Mesendoderm (in vitro differentiated cells): ENCODE data around the gene HDAC7.

Experiments used
- DNase-seq: peaks from one replicate; pipeline ENCODE4 v3.0.0; 2013
- H2AK5ac ChIP-seq: 2 replicates; pipeline ENCODE4 v1.6.1; 2013; ENCODE audit warnings: low read length, inconsistent platforms
- H2BK120ac ChIP-seq: 2 replicates; pipeline ENCODE4 v1.6.1; 2013; ENCODE audit warnings: low read depth, mild to moderate bottlenecking, low read length, moderate library complexity, mixed read lengths
- H2BK15ac ChIP-seq: replicated peaks from 2 replicates; pipeline ENCODE4 v1.6.1; 2013; ENCODE audit warnings: low read depth, mild to moderate bottlenecking, moderate library complexity
- H2BK5ac ChIP-seq: 2 replicates; pipeline ENCODE4 v1.6.1; 2013; ENCODE audit warnings: low read length, inconsistent platforms
- H3K18ac ChIP-seq: 2 replicates; pipeline ENCODE4 v1.6.1; 2013; ENCODE audit warnings: mild to moderate bottlenecking, low read length, mixed read lengths
- H3K23ac ChIP-seq: one replicate; pipeline ENCODE4 v1.6.1; 2013; ENCODE audit warnings: low read length
- H3K27ac ChIP-seq: 2 replicates; pipeline ENCODE4 v1.5.1; 2013; ENCODE audit warnings: low read depth, mild to moderate bottlenecking, inconsistent platforms, low read length, moderate library complexity
- H3K27me3 ChIP-seq: 2 replicates; pipeline ENCODE4 v1.6.1; 2013; ENCODE audit warnings: low read length, control low read depth, mild to moderate bottlenecking, inconsistent platforms; ENCODE audit not compliant: insufficient read depth, poor library complexity
- H3K36me3 ChIP-seq: 2 replicates; pipeline ENCODE4 v1.6.1; 2013; ENCODE audit warnings: low read length, inconsistent platforms; ENCODE audit not compliant: control insufficient read depth, insufficient read depth
- H3K4ac ChIP-seq: one replicate; pipeline ENCODE4 v1.6.1; 2013; ENCODE audit warnings: low read depth, mild to moderate bottlenecking, low read length, moderate library complexity
- H3K4me1 ChIP-seq: 2 replicates; pipeline ENCODE4 v1.6.1; 2013; ENCODE audit warnings: low read depth, low read length, inconsistent platforms; ENCODE audit not compliant: control insufficient read depth
- H3K4me2 ChIP-seq: 2 replicates; pipeline ENCODE4 v1.6.1; 2013; ENCODE audit warnings: low read length
- H3K4me3 ChIP-seq: 2 replicates; pipeline ENCODE4 v1.5.1; 2013; ENCODE audit warnings: mild to moderate bottlenecking, low read length
- H3K56ac ChIP-seq: one replicate; pipeline ENCODE4 v1.6.1; 2013; ENCODE audit warnings: low read length
- H3K79me1 ChIP-seq: 2 replicates; pipeline ENCODE4 v1.6.1; 2013; ENCODE audit warnings: low read length, inconsistent platforms
- H3K79me2 ChIP-seq: 2 replicates; pipeline ENCODE4 v1.6.1; 2013; ENCODE audit warnings: mild to moderate bottlenecking, low read length; ENCODE audit not compliant: control insufficient read depth, insufficient read depth
- H3K9ac ChIP-seq: 2 replicates; pipeline ENCODE4 v1.6.1; 2013; ENCODE audit warnings: low read length, inconsistent platforms
- H4K5ac ChIP-seq: one replicate; pipeline ENCODE4 v1.6.1; 2013; ENCODE audit warnings: low read length
- H4K8ac ChIP-seq: one replicate; pipeline ENCODE4 v1.6.1; 2013; ENCODE audit warnings: low read depth, mild to moderate bottlenecking, control low read depth, low read length, moderate library complexity
- WGBS: extraction: QIAGEN DNeasy Blood & Tissue Kit; methylation state at CpG from one replicate; pipeline ENCODE4 v1.1.7; 2013; ENCODE audit warnings: low lambda C conversion rate, missing lambda C conversion rate; ENCODE audit not compliant: insufficient coverage; ENCODE audit errors: extremely low coverage; 5-methylcytosine and 5-hydroxymethylcytosine counted together

Gene HDAC7

DNA sequence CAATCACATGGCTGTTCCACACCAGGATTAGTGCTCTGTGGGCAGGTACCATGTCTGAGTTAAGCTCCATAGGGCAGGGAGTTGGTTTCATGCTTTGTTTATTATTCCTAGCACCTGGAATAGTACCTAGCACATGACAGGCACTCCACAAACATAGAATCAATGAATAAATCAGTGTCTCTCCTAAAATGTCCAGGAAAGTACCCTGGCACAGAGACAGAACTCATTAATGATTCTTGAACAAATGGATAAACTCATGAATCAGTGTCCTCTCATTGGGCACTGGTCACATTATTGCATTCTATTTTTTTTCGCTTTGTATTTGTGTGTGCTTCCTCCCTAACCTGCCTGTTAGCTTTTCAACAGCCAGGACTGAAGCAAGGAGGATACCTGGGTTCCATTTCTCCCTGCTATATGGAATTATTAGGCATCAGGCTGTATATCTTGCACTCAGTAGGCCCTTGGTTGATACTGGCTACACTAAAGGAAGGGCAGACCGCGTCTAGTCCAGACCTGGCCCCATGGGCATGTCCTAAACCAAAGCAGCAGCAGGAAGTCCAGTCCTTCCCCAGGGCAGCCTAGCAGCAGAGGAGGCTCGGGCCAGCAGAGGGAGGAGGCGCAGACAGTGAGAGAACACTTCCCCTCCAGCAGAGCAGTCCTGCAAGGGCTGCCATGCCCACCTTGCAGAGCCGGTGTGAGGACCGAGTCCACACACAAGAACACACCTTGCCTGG is 18.4 kb downstream of the HDAC7 start:
- Histone ChIP-seq H3K4me3 (no peak overlapping the region), H3K36me3 (peaks cover 8% of the 10 kb centered on the region), H3K4me2 (no peak overlapping the region), H3K4ac (no peak overlapping the region), H3K27me3 (no peaks in the 10 kb centered on the region), H2AK5ac (no peak overlapping the region), H2BK15ac (no peak overlapping the region), H3K79me2 (peaks cover 68% of the 10 kb centered on the region), H3K79me1 (peaks cover 46% of the 10 kb centered on the region), H2BK5ac (no peak overlapping the region), H3K27ac (no peak overlapping the region), H2BK120ac (no peak overlapping the region), H3K18ac (no peak overlapping the region), H4K8ac (no peak overlapping the region), H4K5ac (no peak overlapping the region), H3K23ac (no peak overlapping the region), H3K4me1 (peaks cover 9% of the 10 kb centered on the region), H3K56ac (no peak overlapping the region), H3K9ac (no peak overlapping the region)
- no CpG with 5 or more reads among the region's 7 CpGs for WGBS
- no peak for DNase-seq

DNA sequence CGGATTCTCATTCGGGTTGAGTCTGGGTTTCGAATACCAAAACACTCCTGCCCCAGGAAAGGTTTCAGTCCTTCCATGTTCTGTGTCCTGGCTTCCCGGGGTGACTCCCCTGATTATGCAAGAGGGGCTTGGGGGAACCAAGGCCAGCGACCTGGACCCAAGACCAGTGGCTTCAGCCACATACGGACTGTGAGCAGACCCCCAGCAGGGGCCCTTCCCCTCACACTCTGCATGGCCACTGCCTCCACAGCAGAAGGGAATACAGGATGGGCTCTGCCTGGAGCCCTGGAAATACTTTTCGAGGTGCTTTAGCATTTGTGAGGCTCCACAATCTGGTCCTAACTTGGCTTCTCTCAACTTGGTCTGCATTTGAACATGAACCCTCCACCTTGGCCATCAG is 19.1 kb downstream of the HDAC7 start:
- Histone ChIP-seq H3K9ac (no peak overlapping the region), H4K5ac (no peak overlapping the region), H3K4me3 (no peak overlapping the region), H4K8ac (no peak overlapping the region), H2BK120ac (no peak overlapping the region), H3K23ac (no peak overlapping the region), H2BK5ac (no peak overlapping the region), H3K79me1 (peaks cover 42% of the 10 kb centered on the region), H2BK15ac (no peak overlapping the region), H3K4ac (no peak overlapping the region), H3K27me3 (no peaks in the 10 kb centered on the region), H2AK5ac (no peak overlapping the region), H3K4me2 (no peak overlapping the region), H3K27ac (no peak overlapping the region), H3K56ac (no peak overlapping the region), H3K79me2 (peaks cover 61% of the 10 kb centered on the region), H3K4me1 (peaks cover 9% of the 10 kb centered on the region), H3K18ac (no peak overlapping the region), H3K36me3 (peaks cover 8% of the 10 kb centered on the region)
- WGBS = no CpG with 5 or more reads among the region's 7 CpGs
- DNase-seq = no peak

DNA sequence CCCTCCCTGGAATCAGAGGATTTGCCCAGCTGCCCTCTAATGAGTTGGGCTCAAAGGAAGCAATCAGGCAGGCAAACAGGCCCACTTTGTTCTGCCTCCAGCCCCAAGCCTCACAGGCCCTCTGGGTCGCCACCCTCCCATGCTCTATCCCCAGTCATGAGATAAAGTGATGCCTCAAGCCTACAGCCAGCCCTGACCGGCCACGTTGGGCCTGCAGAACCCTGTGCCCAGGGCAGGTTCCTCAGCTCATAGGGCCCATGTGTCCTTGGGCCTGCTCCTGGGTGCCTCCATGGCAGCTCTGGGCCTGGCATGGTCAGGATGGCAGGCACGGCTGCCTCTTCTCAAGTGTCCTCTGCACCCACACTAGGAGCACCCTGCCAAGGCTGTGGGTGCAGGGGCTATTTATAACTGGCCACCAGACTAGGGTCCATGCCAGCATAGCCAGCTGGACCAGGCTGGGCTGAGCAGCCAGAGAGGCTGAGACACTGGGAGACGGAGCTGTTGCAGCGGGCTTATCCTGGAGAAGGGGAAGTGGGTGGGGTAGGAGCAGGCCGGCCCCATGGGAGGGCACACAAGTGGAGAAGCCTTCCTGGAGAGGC is 20.2 kb downstream of the HDAC7 start:
- Histone ChIP-seq H2BK15ac (no peak overlapping the region), H3K18ac (no peak overlapping the region), H3K36me3 (peaks cover 11% of the 10 kb centered on the region), H3K27me3 (no peaks in the 10 kb centered on the region), H3K4ac (no peak overlapping the region), H2AK5ac (no peak overlapping the region), H4K8ac (no peak overlapping the region), H3K79me1 (peaks cover 38% of the 10 kb centered on the region), H3K23ac (no peak overlapping the region), H2BK120ac (no peak overlapping the region), H4K5ac (no peak overlapping the region), H3K27ac (no peak overlapping the region), H3K4me1 (peaks cover 9% of the 10 kb centered on the region), H3K9ac (no peak overlapping the region), H3K56ac (peak overlapping the region; percentile 60), H3K79me2 (peaks cover 52% of the 10 kb centered on the region), H3K4me2 (no peak overlapping the region), H2BK5ac (no peak overlapping the region), H3K4me3 (no peak overlapping the region)
- no peak for DNase-seq
- no CpG with 5 or more reads among the region's 7 CpGs for WGBS

DNA sequence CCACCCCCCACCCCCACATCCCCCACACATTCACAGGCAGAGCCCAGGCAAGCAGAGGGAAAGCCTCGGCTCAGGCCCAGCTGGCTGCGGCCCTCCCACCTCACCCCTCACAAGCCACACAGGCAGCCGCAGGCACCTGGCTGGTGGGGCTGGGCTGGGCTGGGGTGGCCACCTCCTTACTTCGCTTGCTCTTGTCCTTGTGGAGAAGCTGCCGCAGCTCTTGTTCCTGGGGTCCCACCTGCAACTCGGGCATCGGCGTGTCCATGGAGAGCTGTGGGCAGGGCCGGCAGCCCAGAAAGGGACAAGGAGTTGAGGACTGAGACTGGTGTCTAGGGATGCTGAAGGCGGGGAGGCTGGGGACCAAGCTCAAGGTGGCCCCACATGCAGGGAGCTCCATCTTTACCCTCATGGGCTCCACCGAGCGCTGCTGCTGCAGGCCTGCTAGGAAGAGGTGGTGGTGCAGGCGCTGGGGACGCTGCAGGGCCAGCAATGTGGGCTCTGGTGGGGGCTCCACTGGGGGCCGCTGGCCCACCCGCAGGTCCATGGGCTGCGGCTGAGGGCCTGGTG is 21.2 kb downstream of the HDAC7 start:
- no peak overlapping the region for H3K56ac ChIP-seq
- peaks cover 36% of the 10 kb centered on the region for H3K79me1 ChIP-seq
- peaks cover 9% of the 10 kb centered on the region for H3K4me1 ChIP-seq
- no peak overlapping the region for H4K5ac ChIP-seq
- H2BK5ac ChIP-seq = no peak overlapping the region
- H3K4ac ChIP-seq = no peak overlapping the region
- no peak overlapping the region for H3K4me2 ChIP-seq
- peaks cover 15% of the 10 kb centered on the region for H3K36me3 ChIP-seq
- H2BK15ac ChIP-seq = no peak overlapping the region
- no peak overlapping the region for H3K9ac ChIP-seq
- H3K27me3 ChIP-seq = no peaks in the 10 kb centered on the region
- H4K8ac ChIP-seq = no peak overlapping the region
- H2BK120ac ChIP-seq = no peak overlapping the region
- no peak overlapping the region for H3K23ac ChIP-seq
- H3K4me3 ChIP-seq = no peak overlapping the region
- DNase-seq = no peak
- peaks cover 43% of the 10 kb centered on the region for H3K79me2 ChIP-seq
- H2AK5ac ChIP-seq = no peak overlapping the region
- WGBS = no CpG with 5 or more reads among the region's 17 CpGs
- no peak overlapping the region for H3K27ac ChIP-seq
- H3K18ac ChIP-seq = no peak overlapping the region

DNA sequence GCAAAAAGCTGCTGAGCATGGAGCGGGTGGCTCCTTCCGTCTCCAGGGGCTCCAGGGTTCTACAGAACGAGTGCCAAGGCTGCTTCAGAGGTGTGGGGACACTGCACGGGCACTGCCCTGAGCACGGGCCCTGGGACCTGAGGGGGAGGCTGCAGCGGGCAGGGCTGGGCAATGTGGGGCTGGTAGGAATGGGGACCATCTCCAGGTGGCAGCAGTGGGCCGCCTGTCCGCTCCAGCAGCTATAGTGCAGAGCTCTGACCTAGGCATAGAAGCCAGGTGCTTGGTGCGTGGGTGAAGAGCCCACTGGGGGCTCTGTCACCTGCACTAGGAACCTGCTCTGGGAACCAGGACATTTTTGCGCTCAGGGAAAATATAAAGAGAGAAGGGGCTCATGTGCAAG is 22.3 kb downstream of the HDAC7 start:
- WGBS = no CpG with 5 or more reads among the region's 10 CpGs
- Histone ChIP-seq H2BK120ac (no peak overlapping the region), H3K23ac (no peak overlapping the region), H3K27me3 (no peaks in the 10 kb centered on the region), H3K79me2 (peaks cover 32% of the 10 kb centered on the region), H3K27ac (no peak overlapping the region), H4K5ac (no peak overlapping the region), H3K4ac (no peak overlapping the region), H3K4me1 (peaks cover 4% of the 10 kb centered on the region), H2AK5ac (no peak overlapping the region), H3K18ac (no peak overlapping the region), H4K8ac (no peak overlapping the region), H3K79me1 (peaks cover 26% of the 10 kb centered on the region), H2BK5ac (no peak overlapping the region), H2BK15ac (no peak overlapping the region), H3K4me3 (no peak overlapping the region), H3K4me2 (no peak overlapping the region), H3K9ac (no peak overlapping the region), H3K56ac (no peak overlapping the region), H3K36me3 (peaks cover 16% of the 10 kb centered on the region)
- DNase-seq = peak; percentile 48
